Measurements from ENCODE around the gene STAC3. TPM values are rescaled to one million over a fixed set of nuclear protein-coding genes. Genes with fewer than 3 reads are reported as not detected.

STAC3 gene
- total RNA-seq, 1 donor from 2014 or later: 6.0 TPM

DNA sequence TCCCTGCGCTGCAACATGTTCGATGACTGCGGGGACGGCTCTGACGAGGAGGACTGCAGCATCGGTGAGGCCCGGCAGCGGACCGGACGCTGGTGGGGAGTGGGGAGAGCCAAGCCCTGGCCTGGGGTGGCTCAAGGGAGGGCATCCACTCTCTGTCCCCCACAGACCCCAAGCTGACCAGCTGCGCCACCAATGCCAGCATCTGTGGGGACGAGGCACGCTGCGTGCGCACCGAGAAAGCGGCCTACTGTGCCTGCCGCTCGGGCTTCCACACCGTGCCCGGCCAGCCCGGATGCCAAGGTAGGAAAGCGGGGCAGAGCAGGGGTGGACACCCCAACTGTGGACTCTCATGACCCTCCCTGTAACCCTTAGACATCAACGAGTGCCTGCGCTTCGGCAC lies 45.8 kb downstream of the STAC3 start:
- ATAC-seq (no peak), DNase-seq (no peak)
- H3K27me3 ChIP-seq: no peaks in the 10 kb centered on the region
- no peaks in the 10 kb centered on the region for H3K9me3 ChIP-seq
- H3K36me3 ChIP-seq: peaks cover 99% of the 10 kb centered on the region
- H3K27ac ChIP-seq: no peak overlapping the region
- H3K4me3 ChIP-seq: no peak overlapping the region
- H3K4me1 ChIP-seq: no peaks in the 10 kb centered on the region
- no peak for TF ChIP-seq CTCF (IDR thresholded peaks at IDR 0.05)
- intact Hi-C loops (cut with DNase I): no loop called here

DNA sequence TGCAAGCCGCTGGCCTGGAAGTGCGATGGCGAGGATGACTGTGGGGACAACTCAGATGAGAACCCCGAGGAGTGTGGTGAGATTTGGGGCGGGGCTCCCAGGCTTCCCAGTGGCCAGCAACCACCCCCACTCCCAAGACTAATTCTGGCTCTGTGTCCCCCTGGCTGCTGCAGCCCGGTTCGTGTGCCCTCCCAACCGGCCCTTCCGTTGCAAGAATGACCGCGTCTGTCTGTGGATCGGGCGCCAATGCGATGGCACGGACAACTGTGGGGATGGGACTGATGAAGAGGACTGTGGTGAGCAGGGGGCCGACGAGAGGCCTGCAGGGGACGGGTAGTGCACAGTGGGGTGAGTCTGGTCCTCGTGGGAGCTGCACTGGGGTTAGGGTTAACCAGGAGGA lies 46.5 kb downstream of the STAC3 start:
- ATAC-seq (no peak), DNase-seq (no peak)
- no peaks in the 10 kb centered on the region for H3K27me3 ChIP-seq
- no peak overlapping the region for H3K4me3 ChIP-seq
- no peak overlapping the region for H3K27ac ChIP-seq
- no peaks in the 10 kb centered on the region for H3K9me3 ChIP-seq
- TF ChIP-seq CTCF (IDR thresholded peaks at IDR 0.05): no peak
- no peaks in the 10 kb centered on the region for H3K4me1 ChIP-seq
- intact Hi-C loops (cut with DNase I): no loop called here
- H3K36me3 ChIP-seq: peaks cover 99% of the 10 kb centered on the region

DNA sequence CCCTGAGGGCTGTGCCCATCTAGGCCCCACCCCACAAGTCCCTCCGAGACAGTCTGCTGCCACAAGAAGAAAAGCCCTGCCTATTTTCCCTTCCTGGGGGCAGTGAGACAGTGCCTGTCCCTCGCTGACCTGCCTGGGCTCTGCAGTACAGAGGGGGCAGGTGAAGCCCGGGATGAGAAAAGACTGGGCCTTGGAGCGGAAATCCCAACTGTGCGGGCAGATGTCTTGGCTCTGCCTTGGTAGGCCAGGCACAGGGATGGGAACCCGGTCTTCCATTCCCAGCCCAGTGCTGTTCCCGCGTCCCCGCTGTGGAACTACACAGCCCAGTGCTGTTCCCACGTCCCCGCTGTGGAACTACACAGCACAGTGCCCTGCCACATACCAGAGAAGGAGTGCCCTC lies 47.2 kb downstream of the STAC3 start:
- no peaks in the 10 kb centered on the region for H3K9me3 ChIP-seq
- no peaks in the 10 kb centered on the region for H3K27me3 ChIP-seq
- ATAC-seq (no peak), DNase-seq (no peak)
- intact Hi-C loops (cut with DNase I): no loop called here
- H3K4me3 ChIP-seq: no peak overlapping the region
- H3K4me1 ChIP-seq: no peaks in the 10 kb centered on the region
- TF ChIP-seq CTCF (IDR thresholded peaks at IDR 0.05): no peak
- no peak overlapping the region for H3K27ac ChIP-seq
- H3K36me3 ChIP-seq: peaks cover 97% of the 10 kb centered on the region

- Histone ChIP-seq H3K27ac (no peak overlapping the region), H3K36me3 (peaks cover 97% of the 10 kb centered on the region), H3K4me1 (no peaks in the 10 kb centered on the region), H3K9me3 (no peaks in the 10 kb centered on the region), H3K4me3 (no peak overlapping the region), H3K27me3 (no peaks in the 10 kb centered on the region)
- TF ChIP-seq CTCF (IDR thresholded peaks at IDR 0.05): no peak
- ATAC-seq (no peak), DNase-seq (no peak)
- intact Hi-C loops (cut with DNase I): no loop called here
Measured at GRCh38 chr12:57203201-57203600, 47.8 kb downstream of the STAC3 start.

- DNase-seq (no peak), ATAC-seq (no peak)
- Histone ChIP-seq H3K36me3 (peaks cover 97% of the 10 kb centered on the region), H3K4me1 (no peaks in the 10 kb centered on the region), H3K9me3 (no peaks in the 10 kb centered on the region), H3K4me3 (no peak overlapping the region), H3K27me3 (no peaks in the 10 kb centered on the region), H3K27ac (no peak overlapping the region)
- TF ChIP-seq CTCF (IDR thresholded peaks at IDR 0.05): no peak
- intact Hi-C loops (cut with DNase I): no loop called here
Measured at GRCh38 chr12:57202321-57202720, 48.7 kb downstream of the STAC3 start.

DNA sequence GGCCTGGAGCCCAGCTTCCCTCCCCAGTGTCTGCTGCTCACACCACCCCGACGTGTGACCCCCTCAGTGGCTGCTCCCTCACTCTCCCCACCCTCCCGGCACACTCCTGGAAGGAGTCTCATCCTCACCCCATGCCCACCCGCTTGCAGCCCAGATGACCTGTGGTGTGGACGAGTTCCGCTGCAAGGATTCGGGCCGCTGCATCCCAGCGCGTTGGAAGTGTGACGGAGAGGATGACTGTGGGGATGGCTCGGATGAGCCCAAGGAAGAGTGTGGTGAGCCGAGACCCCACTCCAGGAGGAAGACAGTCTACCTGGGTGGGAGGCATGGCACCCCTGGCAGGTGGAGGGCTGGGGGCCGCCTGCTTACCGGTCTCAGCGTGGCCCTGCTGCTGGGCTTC lies 49.4 kb downstream of the STAC3 start:
- no peak for TF ChIP-seq CTCF (IDR thresholded peaks at IDR 0.05)
- no peak overlapping the region for H3K27ac ChIP-seq
- ATAC-seq (no peak), DNase-seq (no peak)
- no peaks in the 10 kb centered on the region for H3K9me3 ChIP-seq
- H3K36me3 ChIP-seq: peaks cover 98% of the 10 kb centered on the region
- H3K27me3 ChIP-seq: no peaks in the 10 kb centered on the region
- intact Hi-C loops (cut with DNase I): no loop called here
- no peaks in the 10 kb centered on the region for H3K4me1 ChIP-seq
- no peak overlapping the region for H3K4me3 ChIP-seq
